HUES48 (cell line): Measurements from ENCODE around the gene CCDC8.
"Not testable (repeated sequence)": the region's sequence is repeated elsewhere in the genome, so short reads cannot be mapped to it uniquely, and the experiment has no call there.

Source experiments
- H3K27ac ChIP-seq: one replicate; pipeline ENCODE4 v1.7.0; 2013; ENCODE audit warnings: low read depth, low read length, inconsistent platforms
- H3K27me3 ChIP-seq: 2 replicates; pipeline ENCODE4 v1.6.1; 2013; ENCODE audit warnings: mild to moderate bottlenecking, low read length; ENCODE audit not compliant: control insufficient read depth, insufficient read depth
- H3K36me3 ChIP-seq: 2 replicates; pipeline ENCODE4 v1.6.1; 2013; ENCODE audit warnings: low read length; ENCODE audit not compliant: control insufficient read depth, insufficient read depth
- H3K4me1 ChIP-seq: 2 replicates; pipeline ENCODE4 v1.6.1; 2013; ENCODE audit warnings: mild to moderate bottlenecking, low read length; ENCODE audit not compliant: control insufficient read depth, insufficient read depth
- H3K4me3 ChIP-seq: 2 replicates; pipeline ENCODE4 v1.5.1; 2013; ENCODE audit warnings: mild to moderate bottlenecking, low read depth, low read length
- H3K9ac ChIP-seq: 2 replicates; pipeline ENCODE4 v1.6.1; 2013; ENCODE audit warnings: mild to moderate bottlenecking, low read depth, low read length, moderate library complexity
- H3K9me3 ChIP-seq: 2 replicates; pipeline ENCODE4 v1.6.1; 2013; ENCODE audit warnings: low read length; ENCODE audit not compliant: control insufficient read depth, insufficient read depth

CCDC8 gene

GRCh38 chr19:46402725-46403124, 10.6 kb downstream of the CCDC8 start:
- no peak overlapping the region for H3K4me3 ChIP-seq
- H3K27ac ChIP-seq: no peak overlapping the region
- H3K27me3 ChIP-seq: peaks cover 20% of the 10 kb centered on the region
- H3K9ac ChIP-seq: no peak overlapping the region
- H3K4me1 ChIP-seq: peaks cover 15% of the 10 kb centered on the region; the same call in 1 of the 2 replicates
- no peaks in the 10 kb centered on the region for H3K9me3 ChIP-seq
- H3K36me3 ChIP-seq: no peaks in the 10 kb centered on the region

- not testable (repeated sequence) for H3K27me3 ChIP-seq, H3K36me3 ChIP-seq, H3K4me1 ChIP-seq, H3K9me3 ChIP-seq, H3K4me3 ChIP-seq, H3K9ac ChIP-seq, H3K27ac ChIP-seq
These were observed 15.4 kb downstream of the CCDC8 start for GRCh38 chr19:46397801-46398479.

- no peak overlapping the region for H3K4me3 ChIP-seq
- no peaks in the 10 kb centered on the region for H3K4me1 ChIP-seq
- H3K27ac ChIP-seq: no peak overlapping the region
- no peaks in the 10 kb centered on the region for H3K9me3 ChIP-seq
- no peaks in the 10 kb centered on the region for H3K27me3 ChIP-seq
- no peak overlapping the region for H3K9ac ChIP-seq
- peaks cover 35% of the 10 kb centered on the region for H3K36me3 ChIP-seq
These were observed 19.0 kb downstream of the CCDC8 start for GRCh38 chr19:46394402-46394797.

GRCh38 chr19:46393456-46394401, 19.6 kb downstream of the CCDC8 start:
- peaks cover 41% of the 10 kb centered on the region for H3K36me3 ChIP-seq
- H3K4me3 ChIP-seq: no peak overlapping the region
- no peak overlapping the region for H3K9ac ChIP-seq
- H3K27ac ChIP-seq: no peak overlapping the region
- no peaks in the 10 kb centered on the region for H3K27me3 ChIP-seq
- no peaks in the 10 kb centered on the region for H3K4me1 ChIP-seq
- no peaks in the 10 kb centered on the region for H3K9me3 ChIP-seq

- Histone ChIP-seq H3K27ac (no peak overlapping the region), H3K4me3 (no peak overlapping the region), H3K9ac (no peak overlapping the region), H3K27me3 (no peaks in the 10 kb centered on the region), H3K36me3 (peaks cover 50% of the 10 kb centered on the region), H3K9me3 (no peaks in the 10 kb centered on the region), H3K4me1 (no peaks in the 10 kb centered on the region)
These were observed 20.5 kb downstream of the CCDC8 start for GRCh38 chr19:46392837-46393236.

GRCh38 chr19:46392252-46392801, 21.0 kb downstream of the CCDC8 start:
- Histone ChIP-seq H3K36me3 (peaks cover 55% of the 10 kb centered on the region), H3K9ac (no peak overlapping the region), H3K27ac (no peak overlapping the region), H3K9me3 (no peaks in the 10 kb centered on the region), H3K27me3 (no peaks in the 10 kb centered on the region), H3K4me3 (no peak overlapping the region), H3K4me1 (no peaks in the 10 kb centered on the region)

GRCh38 chr19:46391296-46392251, 21.8 kb downstream of the CCDC8 start:
- no peak overlapping the region for H3K9ac ChIP-seq
- H3K27me3 ChIP-seq: no peaks in the 10 kb centered on the region
- peaks cover 63% of the 10 kb centered on the region for H3K36me3 ChIP-seq
- no peaks in the 10 kb centered on the region for H3K9me3 ChIP-seq
- H3K4me1 ChIP-seq: no peaks in the 10 kb centered on the region
- no peak overlapping the region for H3K27ac ChIP-seq
- H3K4me3 ChIP-seq: no peak overlapping the region

GRCh38 chr19:46390866-46391265, 22.5 kb downstream of the CCDC8 start:
- Histone ChIP-seq H3K4me1 (no peaks in the 10 kb centered on the region), H3K27ac (no peak overlapping the region), H3K36me3 (peaks cover 67% of the 10 kb centered on the region)

GRCh38 chr19:46390121-46390858, 23.1 kb downstream of the CCDC8 start:
- Histone ChIP-seq H3K27me3 (no peaks in the 10 kb centered on the region), H3K36me3 (peaks cover 67% of the 10 kb centered on the region), H3K4me3 (no peak overlapping the region), H3K4me1 (no peaks in the 10 kb centered on the region), H3K9ac (no peak overlapping the region), H3K27ac (no peak overlapping the region), H3K9me3 (no peaks in the 10 kb centered on the region)

More at GRCh38 chr19:46390866-46391265, 22.5 kb downstream of the CCDC8 start:
- H3K9ac ChIP-seq: no peak overlapping the region
- no peaks in the 10 kb centered on the region for H3K9me3 ChIP-seq
- H3K27me3 ChIP-seq: no peaks in the 10 kb centered on the region
- no peak overlapping the region for H3K4me3 ChIP-seq
